Esophagus squamous epithelium (tissue), 5 donors: ENCODE results near the gene KTI12. TPM values are rescaled to one million over a fixed set of nuclear protein-coding genes. Genes with fewer than 3 reads are reported as not detected.

Source experiments
- DNase-seq: peaks from one replicate; lab custom pipeline; 2025; lab: John Stamatoyannopoulos, UW
- H3K27ac ChIP-seq, 4 donors: fragments of 200-600 bp; sonication (generic); one replicate each; pipeline ENCODE4 v1.5.1; 2016 to 2019; ENCODE audit warnings: mild to moderate bottlenecking in 1 of 4
- H3K27me3 ChIP-seq, 4 donors: fragments of 200-600 bp; sonication (generic); 1 replicate in 3 of 4; 2 replicates in 1 of 4; pipeline versions ENCODE4 v1.5.1 to v1.6.0; 2017 to 2021; ENCODE audit warnings: antibody characterized with exemption in 1 of 4
- H3K36me3 ChIP-seq, 3 donors: fragments of 200-600 bp; sonication (generic); one replicate each; pipeline ENCODE4 v1.5.1; 2016 to 2019
- H3K4me1 ChIP-seq, 3 donors: fragments of 200-600 bp; sonication (generic); one replicate each; pipeline ENCODE4 v1.5.1; 2017 to 2019
- H3K4me3 ChIP-seq, 4 donors: fragments of 200-600 bp; sonication (generic); 1 replicate in 3 of 4; 2 replicates in 1 of 4; pipeline ENCODE4 v1.5.1; 2016 to 2019; ENCODE audit warnings: mild to moderate bottlenecking in 2 of 4, moderate library complexity in 1 of 4
- H3K9me3 ChIP-seq, 3 donors: fragments of 200-600 bp; sonication (generic); one replicate each; pipeline ENCODE4 v1.5.1; 2016 to 2019
- POLR2A ChIP-seq, 4 donors: fragments of 450-650 bp; IDR thresholded peaks; one replicate each; pipeline ENCODE4 v1.6.1; 2017; ENCODE audit warnings: antibody characterized with exemption in 4 of 4, mild to moderate bottlenecking in 4 of 4, moderate library complexity in 3 of 4
- WGBS, 2 donors: methylation state at CpG; one replicate each; pipeline ENCODE4 v1.1.5; 2018; 5-methylcytosine and 5-hydroxymethylcytosine counted together
- intact Hi-C: fragments of 100-400 bp; cut with DNase I; formaldehyde crosslinking; loops from one replicate; pipeline ENCODE4 v1.15.0; 2022
- total RNA-seq, 4 donors: library from RNA; depleted of rRNA; stranded (reverse); fragments of >200 nt; gene quantifications; one replicate each; pipeline ENCODE4 v1.1.0, GENCODE V29; 2016
- TF ChIP-seq, protein P1 (sequence below), 6 experiments: fragments of 450-650 bp in 4 of 6; fragments of 200-600 bp in 2 of 6; sonication (generic) in 2 of 6; IDR thresholded peaks; one replicate each; pipeline ENCODE4 v1.5.1; 2016 to 2019; ENCODE audit warnings: antibody characterized with exemption in 6 of 6, mild to moderate bottlenecking in 4 of 6, moderate library complexity in 4 of 6
- donor health status: DM: yes; HTN: yes; CAD: no.

KTI12 gene
- total RNA-seq, 4 donors from 2014 or later: 4.8 to 8.6 (median 7.7) TPM

DNA sequence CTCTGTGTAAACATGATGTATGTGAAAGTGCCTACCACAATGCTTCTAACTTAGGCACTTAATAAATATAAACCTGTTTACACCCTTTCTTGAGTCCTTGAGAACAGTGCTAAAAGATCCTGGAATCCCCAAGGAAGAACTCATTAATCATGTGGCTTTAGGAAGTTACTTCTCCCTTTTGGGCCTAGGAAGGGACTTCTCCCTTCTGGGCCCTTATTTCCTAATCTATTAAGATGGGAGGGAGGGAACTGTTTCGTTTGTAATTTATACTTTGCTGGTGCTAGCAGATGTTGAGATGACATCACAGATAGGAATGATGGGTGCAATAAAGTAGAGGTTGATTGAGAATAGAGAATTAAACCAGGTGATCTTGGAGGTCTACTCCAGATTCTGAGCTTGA, 23.6 kb upstream of the KTI12 start:
- TF ChIP-seq, protein P1, sequence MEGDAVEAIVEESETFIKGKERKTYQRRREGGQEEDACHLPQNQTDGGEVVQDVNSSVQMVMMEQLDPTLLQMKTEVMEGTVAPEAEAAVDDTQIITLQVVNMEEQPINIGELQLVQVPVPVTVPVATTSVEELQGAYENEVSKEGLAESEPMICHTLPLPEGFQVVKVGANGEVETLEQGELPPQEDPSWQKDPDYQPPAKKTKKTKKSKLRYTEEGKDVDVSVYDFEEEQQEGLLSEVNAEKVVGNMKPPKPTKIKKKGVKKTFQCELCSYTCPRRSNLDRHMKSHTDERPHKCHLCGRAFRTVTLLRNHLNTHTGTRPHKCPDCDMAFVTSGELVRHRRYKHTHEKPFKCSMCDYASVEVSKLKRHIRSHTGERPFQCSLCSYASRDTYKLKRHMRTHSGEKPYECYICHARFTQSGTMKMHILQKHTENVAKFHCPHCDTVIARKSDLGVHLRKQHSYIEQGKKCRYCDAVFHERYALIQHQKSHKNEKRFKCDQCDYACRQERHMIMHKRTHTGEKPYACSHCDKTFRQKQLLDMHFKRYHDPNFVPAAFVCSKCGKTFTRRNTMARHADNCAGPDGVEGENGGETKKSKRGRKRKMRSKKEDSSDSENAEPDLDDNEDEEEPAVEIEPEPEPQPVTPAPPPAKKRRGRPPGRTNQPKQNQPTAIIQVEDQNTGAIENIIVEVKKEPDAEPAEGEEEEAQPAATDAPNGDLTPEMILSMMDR (IDR thresholded peaks at IDR 0.05): no peak
- no peak for TF ChIP-seq POLR2A (IDR thresholded peaks at IDR 0.05)
- peak overlapping the region; percentile 90 to 98 (median 96) for H3K27ac ChIP-seq
- DNase-seq: no peak
- no peaks in the 10 kb centered on the region for H3K9me3 ChIP-seq
- H3K36me3 ChIP-seq: peaks cover 0 to 37% (median 12%) of the 10 kb centered on the region in 3 donors
- intact Hi-C loops: no loop called here
- peaks cover 14 to 53% (median 38%) of the 10 kb centered on the region in 3 donors for H3K4me1 ChIP-seq
- no peaks in the 10 kb centered on the region for H3K27me3 ChIP-seq
- WGBS, 2 donors: 0% methylated on average over 1 of the region's 1 CpG
- peak overlapping the region; percentile 73 to 99 (median 96) for H3K4me3 ChIP-seq

DNA sequence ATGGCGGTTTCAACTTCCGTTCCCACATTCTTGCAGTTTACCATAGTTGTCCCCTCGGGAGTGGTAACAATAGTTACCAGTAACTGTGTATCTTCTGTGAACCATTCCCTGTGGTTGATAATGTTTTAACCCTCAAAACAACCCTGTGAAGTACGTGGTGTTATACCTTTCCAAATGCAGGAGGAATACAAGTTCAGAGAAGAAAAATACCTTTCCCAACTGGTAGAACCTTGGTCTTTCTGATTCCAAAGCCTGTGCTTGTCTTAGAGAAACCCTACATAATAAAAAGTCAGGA, 23.3 kb upstream of the KTI12 start:
- H3K9me3 ChIP-seq: no peaks in the 10 kb centered on the region
- no peak for TF ChIP-seq POLR2A (IDR thresholded peaks at IDR 0.05)
- WGBS, 2 donors: 0% methylated on average over 4 of the region's 4 CpGs
- H3K4me3 ChIP-seq: peak overlapping the region; percentile 73 to 99 (median 96)
- H3K36me3 ChIP-seq: peaks cover 0 to 37% (median 12%) of the 10 kb centered on the region in 3 donors
- H3K4me1 ChIP-seq: peaks cover 14 to 53% (median 38%) of the 10 kb centered on the region in 3 donors
- no peak for DNase-seq
- H3K27ac ChIP-seq: peak overlapping the region; percentile 90 to 98 (median 96)
- H3K27me3 ChIP-seq: no peaks in the 10 kb centered on the region
- intact Hi-C loops: no loop called here

- 0 to 1% methylated on average over 6 to 26 of the region's 54 CpGs for WGBS, 2 donors
- no peaks in the 10 kb centered on the region for H3K27me3 ChIP-seq
- peaks cover 0 to 37% (median 12%) of the 10 kb centered on the region in 3 donors for H3K36me3 ChIP-seq
- H3K4me1 ChIP-seq: peaks cover 14 to 53% (median 38%) of the 10 kb centered on the region in 3 donors
- peak within 1 kb of the TSS; percentile 73 to 99 (median 96) for H3K4me3 ChIP-seq
- intact Hi-C loops: no loop called here
- TF ChIP-seq POLR2A (IDR thresholded peaks at IDR 0.05): peak in 2 of 4 donors; percentile 27 to 79
- TF ChIP-seq, protein P1 (IDR thresholded peaks at IDR 0.05): no peak
- peak within 1 kb of the TSS; percentile 90 to 98 (median 96) for H3K27ac ChIP-seq
- no peaks in the 10 kb centered on the region for H3K9me3 ChIP-seq
- peak; percentile 83 for DNase-seq
Measured at GRCh38 chr1:52056163-52056936, 22.7 kb upstream of the KTI12 start, which contains the start of gene BTF3L4. TSS of gene BTF3L4 (plus strand) at chr1:52056295. CDS start at chr1:52059848, 3,553 bp downstream.

DNA sequence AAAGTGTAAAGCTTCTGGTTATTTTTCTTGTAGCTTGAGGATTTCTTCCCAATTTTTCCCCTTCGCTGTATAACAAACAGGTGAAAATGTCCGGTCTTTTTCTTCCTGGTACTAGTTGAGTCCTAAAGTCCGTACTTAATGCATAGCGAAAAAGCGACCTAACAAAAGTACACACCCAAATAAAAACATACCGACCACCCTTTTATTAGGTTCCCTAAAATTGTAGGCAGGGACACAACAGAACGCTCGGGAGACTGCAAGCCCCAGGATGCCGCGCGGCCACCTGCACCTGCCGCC, 22.2 kb upstream of the KTI12 start:
- peaks cover 0 to 37% (median 6%) of the 10 kb centered on the region in 3 donors for H3K36me3 ChIP-seq
- H3K27ac ChIP-seq: peak overlapping the region; percentile 90 to 98 (median 96)
- peak overlapping the region; percentile 73 to 99 (median 96) for H3K4me3 ChIP-seq
- H3K9me3 ChIP-seq: no peaks in the 10 kb centered on the region
- H3K4me1 ChIP-seq: peaks cover 14 to 53% (median 38%) of the 10 kb centered on the region in 3 donors
- H3K27me3 ChIP-seq: no peaks in the 10 kb centered on the region
- TF ChIP-seq POLR2A (IDR thresholded peaks at IDR 0.05): no peak
- TF ChIP-seq, protein P1 (IDR thresholded peaks at IDR 0.05): no peak
- 0% methylated on average over 11 to 12 of the region's 12 CpGs for WGBS, 2 donors
- intact Hi-C loops: no loop called here
- no peak for DNase-seq

- TF ChIP-seq, protein P1 (IDR thresholded peaks at IDR 0.05): no peak
- TF ChIP-seq POLR2A (IDR thresholded peaks at IDR 0.05): peak in 3 of 4 donors; percentile 15 to 83 (median 44)
- Histone ChIP-seq H3K9me3 (no peaks in the 10 kb centered on the region), H3K36me3 (peaks cover 0 to 37% (median under 1%) of the 10 kb centered on the region in 3 donors), H3K27me3 (no peaks in the 10 kb centered on the region), H3K27ac (peak within 1 kb of the TSS; percentile 90 to 98 (median 96)), H3K4me1 (peaks cover 14 to 53% (median 38%) of the 10 kb centered on the region in 3 donors), H3K4me3 (peak within 1 kb of the TSS; percentile 73 to 99 (median 96))
- WGBS, 2 donors: 0 to 1% methylated on average over 23 to 36 of the region's 45 CpGs
- intact Hi-C loops: no loop called here
- peak; percentile 34 for DNase-seq
Measured at GRCh38 chr1:52055066-52055865, 21.7 kb upstream of the KTI12 start, which contains the start of gene TXNDC12. TSS of gene TXNDC12 (minus strand) at chr1:52055191. CDS start at chr1:52055096, 95 bp downstream.
